Measurements from ENCODE around the gene NPAP1.
"Not testable (repeated sequence)": the region's sequence is repeated elsewhere in the genome, so short reads cannot be mapped to it uniquely, and the experiment has no call there.

NPAP1 gene

DNA sequence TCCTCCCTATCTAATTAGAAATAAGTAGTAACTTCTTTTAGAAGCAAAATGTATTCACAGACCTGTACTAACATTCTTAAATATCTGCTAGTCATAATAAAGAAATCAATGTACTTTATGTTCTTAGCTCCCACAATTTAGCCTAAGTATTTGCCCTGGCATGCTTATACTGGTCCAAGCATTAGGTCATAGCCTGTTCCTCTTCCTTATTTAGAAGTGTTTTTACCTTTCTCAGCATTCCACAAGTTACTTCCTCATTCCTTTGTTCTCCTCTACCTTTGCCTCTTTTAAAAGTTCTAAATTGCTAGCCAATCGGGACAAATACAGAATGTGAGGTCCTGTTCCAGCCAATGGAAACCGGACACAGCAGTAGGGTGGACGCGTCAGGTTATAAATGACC, 7.3 kb downstream of the NPAP1 start:
- ATAC-seq = not testable (repeated sequence)

DNA sequence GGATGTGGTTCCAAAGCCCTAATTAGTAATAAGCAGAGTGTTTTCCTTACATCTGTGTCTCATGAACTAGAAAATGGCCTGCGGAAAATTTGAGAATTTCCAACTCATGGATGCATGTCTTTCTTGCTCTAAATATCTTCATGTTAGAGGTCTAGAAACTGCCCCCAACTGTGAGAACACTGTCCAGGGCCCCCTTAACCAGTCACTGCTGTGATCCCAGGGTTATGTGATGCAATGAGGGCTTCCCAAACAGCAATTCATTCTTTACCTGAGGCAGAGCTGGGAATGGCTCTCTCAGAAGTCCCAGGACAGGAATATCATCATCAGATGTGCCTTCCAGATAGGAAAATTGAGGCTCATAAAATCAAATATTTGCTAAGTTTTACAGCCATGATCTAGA, 8.2 kb downstream of the NPAP1 start:
- ATAC-seq = no peak
- no peak for TF ChIP-seq ZNF565 (CRISPR knock-in tag; conservative IDR thresholded peaks at IDR 0.05; ENCODE audit: low read depth)
- TF ChIP-seq ISL1 (CRISPR knock-in tag; IDR thresholded peaks at IDR 0.05) = no peak
- TF ChIP-seq GLIS3 (CRISPR knock-in tag; IDR thresholded peaks at IDR 0.05) = no peak
- TF ChIP-seq, protein P1, sequence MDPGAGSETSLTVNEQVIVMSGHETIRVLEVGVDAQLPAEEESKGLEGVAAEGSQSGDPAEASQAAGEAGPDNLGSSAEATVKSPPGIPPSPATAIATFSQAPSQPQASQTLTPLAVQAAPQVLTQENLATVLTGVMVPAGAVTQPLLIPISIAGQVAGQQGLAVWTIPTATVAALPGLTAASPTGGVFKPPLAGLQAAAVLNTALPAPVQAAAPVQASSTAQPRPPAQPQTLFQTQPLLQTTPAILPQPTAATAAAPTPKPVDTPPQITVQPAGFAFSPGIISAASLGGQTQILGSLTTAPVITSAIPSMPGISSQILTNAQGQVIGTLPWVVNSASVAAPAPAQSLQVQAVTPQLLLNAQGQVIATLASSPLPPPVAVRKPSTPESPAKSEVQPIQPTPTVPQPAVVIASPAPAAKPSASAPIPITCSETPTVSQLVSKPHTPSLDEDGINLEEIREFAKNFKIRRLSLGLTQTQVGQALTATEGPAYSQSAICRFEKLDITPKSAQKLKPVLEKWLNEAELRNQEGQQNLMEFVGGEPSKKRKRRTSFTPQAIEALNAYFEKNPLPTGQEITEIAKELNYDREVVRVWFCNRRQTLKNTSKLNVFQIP (CRISPR knock-in tag; IDR thresholded peaks at IDR 0.05; ENCODE audit: borderline replicate concordance, low read depth) = no peak
- no peak for TF ChIP-seq ZC3H10 (CRISPR knock-in tag; IDR thresholded peaks at IDR 0.05)
- no peak for TF ChIP-seq ZNF8 (CRISPR knock-in tag; IDR thresholded peaks at IDR 0.05)

DNA sequence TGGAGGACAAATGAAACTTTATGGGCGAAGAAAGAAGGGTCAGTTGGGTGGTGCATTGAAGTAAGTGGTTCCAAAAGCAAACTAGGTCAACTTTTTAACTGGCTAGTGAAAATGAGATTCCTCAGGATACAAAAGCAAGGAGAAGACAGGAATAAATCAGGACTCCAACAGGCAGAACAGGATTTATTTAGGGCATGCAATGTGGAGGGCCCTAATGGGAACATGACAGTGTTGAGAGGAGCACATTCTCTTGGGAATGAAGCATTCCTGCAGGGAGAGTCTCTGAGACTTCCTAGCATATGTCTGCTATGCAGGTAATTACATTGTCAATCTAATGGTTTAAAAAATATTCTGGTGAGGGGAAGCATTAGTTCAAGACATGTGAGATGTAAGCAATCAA, 8.7 kb downstream of the NPAP1 start:
- TF ChIP-seq, protein P2, sequence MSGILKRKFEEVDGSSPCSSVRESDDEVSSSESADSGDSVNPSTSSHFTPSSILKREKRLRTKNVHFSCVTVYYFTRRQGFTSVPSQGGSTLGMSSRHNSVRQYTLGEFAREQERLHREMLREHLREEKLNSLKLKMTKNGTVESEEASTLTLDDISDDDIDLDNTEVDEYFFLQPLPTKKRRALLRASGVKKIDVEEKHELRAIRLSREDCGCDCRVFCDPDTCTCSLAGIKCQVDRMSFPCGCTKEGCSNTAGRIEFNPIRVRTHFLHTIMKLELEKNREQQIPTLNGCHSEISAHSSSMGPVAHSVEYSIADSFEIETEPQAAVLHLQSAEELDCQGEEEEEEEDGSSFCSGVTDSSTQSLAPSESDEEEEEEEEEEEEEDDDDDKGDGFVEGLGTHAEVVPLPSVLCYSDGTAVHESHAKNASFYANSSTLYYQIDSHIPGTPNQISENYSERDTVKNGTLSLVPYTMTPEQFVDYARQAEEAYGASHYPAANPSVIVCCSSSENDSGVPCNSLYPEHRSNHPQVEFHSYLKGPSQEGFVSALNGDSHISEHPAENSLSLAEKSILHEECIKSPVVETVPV (CRISPR knock-in tag; IDR thresholded peaks at IDR 0.05) = no peak
- TF ChIP-seq ZFP3 (CRISPR knock-in tag; IDR thresholded peaks at IDR 0.05) (no peak), TOX (CRISPR knock-in tag; IDR thresholded peaks at IDR 0.05; ENCODE audit: borderline replicate concordance) (no peak), CSDC2 (CRISPR knock-in tag; IDR thresholded peaks at IDR 0.05) (no peak), ARNTL (CRISPR knock-in tag; IDR thresholded peaks at IDR 0.05; ENCODE audit: borderline replicate concordance, low read depth) (no peak), GLIS3 (CRISPR knock-in tag; IDR thresholded peaks at IDR 0.05) (no peak), PPARA (CRISPR knock-in tag; IDR thresholded peaks at IDR 0.05; ENCODE audit: borderline replicate concordance) (no peak), ISL1 (CRISPR knock-in tag; IDR thresholded peaks at IDR 0.05) (no peak)
- no peak for ATAC-seq

DNA sequence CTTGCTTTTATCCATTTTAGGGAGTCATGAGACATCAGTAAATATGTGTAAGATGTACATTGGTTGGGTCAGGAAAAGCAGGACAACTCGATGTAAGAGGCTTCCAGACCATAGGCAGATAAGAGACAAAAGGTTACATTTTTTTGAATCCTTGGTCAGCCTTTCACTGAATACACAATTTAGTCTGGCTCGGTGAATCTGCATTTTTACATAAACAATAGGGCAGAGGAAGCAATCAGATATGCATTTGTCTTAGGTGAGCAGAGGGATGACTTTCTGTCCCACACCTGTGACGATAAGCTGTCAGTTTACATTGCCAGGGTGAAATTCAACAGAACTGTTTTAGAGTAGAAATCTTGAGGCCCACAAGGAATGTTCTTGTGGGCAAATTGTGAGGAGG, 20.6 kb downstream of the NPAP1 start:
- TF ChIP-seq ZC3H10 (CRISPR knock-in tag; IDR thresholded peaks at IDR 0.05) (no peak), OSR1 (CRISPR knock-in tag; IDR thresholded peaks at IDR 0.05) (no peak), ESRRG (CRISPR knock-in tag; IDR thresholded peaks at IDR 0.05) (no peak), GLIS3 (CRISPR knock-in tag; IDR thresholded peaks at IDR 0.05) (no peak), PPARA (CRISPR knock-in tag; IDR thresholded peaks at IDR 0.05; ENCODE audit: borderline replicate concordance) (no peak), RARB (CRISPR knock-in tag; IDR thresholded peaks at IDR 0.05) (no peak), ZNF565 (CRISPR knock-in tag; conservative IDR thresholded peaks at IDR 0.05; ENCODE audit: low read depth) (no peak), ZNF8 (CRISPR knock-in tag; IDR thresholded peaks at IDR 0.05) (no peak), TCF4 (CRISPR knock-in tag; IDR thresholded peaks at IDR 0.05; ENCODE audit: borderline replicate concordance) (no peak), SNAI2 (CRISPR knock-in tag; IDR thresholded peaks at IDR 0.05) (no peak), BACH2 (CRISPR knock-in tag; IDR thresholded peaks at IDR 0.05; ENCODE audit: borderline replicate concordance) (no peak), ZNF70 (CRISPR knock-in tag; IDR thresholded peaks at IDR 0.05) (no peak), ZFP3 (CRISPR knock-in tag; IDR thresholded peaks at IDR 0.05) (no peak), CSDC2 (CRISPR knock-in tag; IDR thresholded peaks at IDR 0.05) (no peak), TOX (CRISPR knock-in tag; IDR thresholded peaks at IDR 0.05; ENCODE audit: borderline replicate concordance) (no peak)
- TF ChIP-seq, protein P3, sequence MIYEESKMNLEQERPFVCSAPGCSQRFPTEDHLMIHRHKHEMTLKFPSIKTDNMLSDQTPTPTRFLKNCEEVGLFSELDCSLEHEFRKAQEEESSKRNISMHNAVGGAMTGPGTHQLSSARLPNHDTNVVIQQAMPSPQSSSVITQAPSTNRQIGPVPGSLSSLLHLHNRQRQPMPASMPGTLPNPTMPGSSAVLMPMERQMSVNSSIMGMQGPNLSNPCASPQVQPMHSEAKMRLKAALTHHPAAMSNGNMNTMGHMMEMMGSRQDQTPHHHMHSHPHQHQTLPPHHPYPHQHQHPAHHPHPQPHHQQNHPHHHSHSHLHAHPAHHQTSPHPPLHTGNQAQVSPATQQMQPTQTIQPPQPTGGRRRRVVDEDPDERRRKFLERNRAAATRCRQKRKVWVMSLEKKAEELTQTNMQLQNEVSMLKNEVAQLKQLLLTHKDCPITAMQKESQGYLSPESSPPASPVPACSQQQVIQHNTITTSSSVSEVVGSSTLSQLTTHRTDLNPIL (CRISPR knock-in tag; IDR thresholded peaks at IDR 0.05; ENCODE audit: low read depth) = no peak
- TF ChIP-seq, protein P1 (CRISPR knock-in tag; IDR thresholded peaks at IDR 0.05; ENCODE audit: borderline replicate concordance, low read depth) = no peak
- TF ChIP-seq, protein P2 (CRISPR knock-in tag; IDR thresholded peaks at IDR 0.05) = no peak
- TF ChIP-seq, protein P4, sequence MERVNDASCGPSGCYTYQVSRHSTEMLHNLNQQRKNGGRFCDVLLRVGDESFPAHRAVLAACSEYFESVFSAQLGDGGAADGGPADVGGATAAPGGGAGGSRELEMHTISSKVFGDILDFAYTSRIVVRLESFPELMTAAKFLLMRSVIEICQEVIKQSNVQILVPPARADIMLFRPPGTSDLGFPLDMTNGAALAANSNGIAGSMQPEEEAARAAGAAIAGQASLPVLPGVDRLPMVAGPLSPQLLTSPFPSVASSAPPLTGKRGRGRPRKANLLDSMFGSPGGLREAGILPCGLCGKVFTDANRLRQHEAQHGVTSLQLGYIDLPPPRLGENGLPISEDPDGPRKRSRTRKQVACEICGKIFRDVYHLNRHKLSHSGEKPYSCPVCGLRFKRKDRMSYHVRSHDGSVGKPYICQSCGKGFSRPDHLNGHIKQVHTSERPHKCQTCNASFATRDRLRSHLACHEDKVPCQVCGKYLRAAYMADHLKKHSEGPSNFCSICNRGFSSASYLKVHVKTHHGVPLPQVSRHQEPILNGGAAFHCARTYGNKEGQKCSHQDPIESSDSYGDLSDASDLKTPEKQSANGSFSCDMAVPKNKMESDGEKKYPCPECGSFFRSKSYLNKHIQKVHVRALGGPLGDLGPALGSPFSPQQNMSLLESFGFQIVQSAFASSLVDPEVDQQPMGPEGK (CRISPR knock-in tag; IDR thresholded peaks at IDR 0.05; ENCODE audit: borderline replicate concordance) = no peak
- TF ChIP-seq, protein P5, sequence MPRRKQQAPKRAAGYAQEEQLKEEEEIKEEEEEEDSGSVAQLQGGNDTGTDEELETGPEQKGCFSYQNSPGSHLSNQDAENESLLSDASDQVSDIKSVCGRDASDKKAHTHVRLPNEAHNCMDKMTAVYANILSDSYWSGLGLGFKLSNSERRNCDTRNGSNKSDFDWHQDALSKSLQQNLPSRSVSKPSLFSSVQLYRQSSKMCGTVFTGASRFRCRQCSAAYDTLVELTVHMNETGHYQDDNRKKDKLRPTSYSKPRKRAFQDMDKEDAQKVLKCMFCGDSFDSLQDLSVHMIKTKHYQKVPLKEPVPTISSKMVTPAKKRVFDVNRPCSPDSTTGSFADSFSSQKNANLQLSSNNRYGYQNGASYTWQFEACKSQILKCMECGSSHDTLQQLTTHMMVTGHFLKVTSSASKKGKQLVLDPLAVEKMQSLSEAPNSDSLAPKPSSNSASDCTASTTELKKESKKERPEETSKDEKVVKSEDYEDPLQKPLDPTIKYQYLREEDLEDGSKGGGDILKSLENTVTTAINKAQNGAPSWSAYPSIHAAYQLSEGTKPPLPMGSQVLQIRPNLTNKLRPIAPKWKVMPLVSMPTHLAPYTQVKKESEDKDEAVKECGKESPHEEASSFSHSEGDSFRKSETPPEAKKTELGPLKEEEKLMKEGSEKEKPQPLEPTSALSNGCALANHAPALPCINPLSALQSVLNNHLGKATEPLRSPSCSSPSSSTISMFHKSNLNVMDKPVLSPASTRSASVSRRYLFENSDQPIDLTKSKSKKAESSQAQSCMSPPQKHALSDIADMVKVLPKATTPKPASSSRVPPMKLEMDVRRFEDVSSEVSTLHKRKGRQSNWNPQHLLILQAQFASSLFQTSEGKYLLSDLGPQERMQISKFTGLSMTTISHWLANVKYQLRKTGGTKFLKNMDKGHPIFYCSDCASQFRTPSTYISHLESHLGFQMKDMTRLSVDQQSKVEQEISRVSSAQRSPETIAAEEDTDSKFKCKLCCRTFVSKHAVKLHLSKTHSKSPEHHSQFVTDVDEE (CRISPR knock-in tag; IDR thresholded peaks at IDR 0.05) = no peak
- no peak for ATAC-seq
